Lower leg skin (tissue), 4 donors: ENCODE data around the gene SPATA9. TPM values are rescaled to one million over a fixed set of nuclear protein-coding genes. Genes with fewer than 3 reads are reported as not detected.
A peak's percentile ranks its signal among the peaks of the same experiment; 100 is the strongest.

Experiments used
- DNase-seq, 2 donors: peaks; one replicate each; pipeline ENCODE4 v3.0.0-alpha.2; 2019; ENCODE audit warnings: low spot score in 2 of 2
- H3K4me3 ChIP-seq: fragments of 200-600 bp; sonication (generic); 2 replicates; pipeline ENCODE4 v1.5.1; 2017; ENCODE audit warnings: mild to moderate bottlenecking, low read depth; ENCODE audit not compliant: poor library complexity, severe bottlenecking
- CTCF ChIP-seq, 3 donors: fragments of 450-650 bp; IDR thresholded peaks; one replicate each; pipeline ENCODE4 v1.5.1; 2016; ENCODE audit warnings: antibody characterized with exemption in 3 of 3, mild to moderate bottlenecking in 3 of 3, moderate library complexity in 2 of 3
- POLR2A ChIP-seq, 2 donors: fragments of 450-650 bp; IDR thresholded peaks; one replicate each; pipeline ENCODE4 v1.6.1; 2016 to 2017; ENCODE audit warnings: antibody characterized with exemption in 2 of 2, mild to moderate bottlenecking in 1 of 2, moderate library complexity in 1 of 2
- WGBS, 2 donors: methylation state at CpG; one replicate each; pipeline ENCODE4 v1.1.5; 2018; 5-methylcytosine and 5-hydroxymethylcytosine counted together
- intact Hi-C: fragments of 100-400 bp; cut with DNase I; formaldehyde crosslinking; loops from one replicate; pipeline ENCODE4 v1.15.0; 2023; ENCODE audit warnings: low total_unique reads
- total RNA-seq, 4 donors: library from RNA; depleted of rRNA; stranded (reverse); fragments of >200 nt; gene quantifications; one replicate each; pipeline ENCODE4 v1.1.0, GENCODE V29; 2016

Gene SPATA9, protein sequence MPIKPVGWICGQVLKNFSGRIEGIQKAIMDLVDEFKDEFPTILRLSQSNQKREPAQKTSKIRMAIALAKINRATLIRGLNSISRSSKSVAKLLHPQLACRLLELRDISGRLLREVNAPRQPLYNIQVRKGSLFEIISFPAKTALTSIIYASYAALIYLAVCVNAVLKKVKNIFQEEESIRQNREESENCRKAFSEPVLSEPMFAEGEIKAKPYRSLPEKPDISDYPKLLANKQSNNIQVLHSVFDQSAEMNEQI
- under 1 TPM in 1 of 4 donors, not detected in 3; 0.99 TPM for total RNA-seq

GRCh38 chr5:95682891-95683290, at the start of gene SPATA9:
Gene SPATA9 (minus strand): TSS chr5:95682991. CDS start chr5:95682854, 137 bp downstream.
- WGBS, 2 donors: 93 to 96% methylated on average over 1 of the region's 1 CpG
- intact Hi-C loops: no loop called here
- H3K4me3 ChIP-seq: no peak within 1 kb of the TSS
- TF ChIP-seq CTCF (IDR thresholded peaks at IDR 0.05): no peak
- no peak for TF ChIP-seq POLR2A (IDR thresholded peaks at IDR 0.05)
- DNase-seq: no peak

- peak overlapping the region; percentile 88 for H3K4me3 ChIP-seq
- intact Hi-C loops: no loop called here
- TF ChIP-seq POLR2A (IDR thresholded peaks at IDR 0.05): no peak
- no peak for TF ChIP-seq CTCF (IDR thresholded peaks at IDR 0.05)
- peak; percentile 40 to 90 for DNase-seq
- WGBS, 2 donors: 4 to 6% methylated on average over 37 to 52 of the region's 64 CpGs
Measured at GRCh38 chr5:95731571-95732554, 49.1 kb upstream of the SPATA9 start.

DNA sequence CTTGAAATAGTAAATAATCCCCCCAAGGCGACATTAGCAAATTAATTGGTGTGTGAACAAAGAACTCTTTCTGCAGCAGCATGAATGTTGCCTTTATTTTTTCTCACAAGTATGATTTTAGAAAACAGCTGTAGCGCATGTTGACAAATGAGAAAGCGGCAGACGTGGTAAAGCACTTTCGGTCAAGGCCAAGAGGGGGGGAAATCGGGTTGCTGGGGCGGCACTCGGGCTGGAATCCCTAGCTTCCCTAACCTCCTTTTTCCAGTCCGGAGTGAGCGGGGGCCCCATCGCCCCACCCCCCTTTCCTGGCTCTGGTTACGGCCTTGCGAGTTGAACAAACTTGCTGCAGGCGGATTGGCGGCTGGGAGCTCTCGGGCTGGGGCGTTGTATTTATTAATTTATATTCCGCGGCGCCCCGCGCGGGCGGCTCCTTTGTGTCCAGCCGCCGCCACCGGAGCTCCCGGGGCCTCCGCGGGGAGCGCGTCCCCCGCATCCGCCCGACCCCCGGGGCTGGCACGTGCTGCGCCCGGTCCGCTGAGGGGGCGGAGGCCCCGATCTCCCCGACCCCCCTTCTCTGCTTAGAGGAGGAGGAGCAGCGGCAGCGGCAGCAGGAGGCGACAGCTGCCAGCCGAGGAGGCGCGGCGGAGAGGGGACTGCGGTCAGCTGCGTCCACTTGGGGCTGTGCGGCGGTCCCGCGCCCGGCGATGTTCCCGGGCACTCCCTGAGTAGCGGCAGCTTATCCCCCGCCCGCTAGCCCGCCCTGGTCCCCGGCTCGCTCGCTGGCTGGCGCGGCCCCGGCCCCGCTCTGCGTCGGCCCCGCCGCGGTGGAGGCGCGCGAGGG, 48.2 kb upstream of the SPATA9 start, which contains the start of gene RHOBTB3:
RHOBTB3 (plus strand) TSS at position 607 of the 841 bp plus-strand sequence. CDS start 347 bp downstream, outside the sequence.
- DNase-seq: peak; percentile 88 to 97
- H3K4me3 ChIP-seq: peak within 1 kb of the TSS; percentile 88
- peak in 1 of 2 donors; percentile 33 for TF ChIP-seq POLR2A (IDR thresholded peaks at IDR 0.05)
- TF ChIP-seq CTCF (IDR thresholded peaks at IDR 0.05): no peak
- 1% methylated on average over 32 to 40 of the region's 78 CpGs for WGBS, 2 donors
- intact Hi-C loops: no loop called here

DNA sequence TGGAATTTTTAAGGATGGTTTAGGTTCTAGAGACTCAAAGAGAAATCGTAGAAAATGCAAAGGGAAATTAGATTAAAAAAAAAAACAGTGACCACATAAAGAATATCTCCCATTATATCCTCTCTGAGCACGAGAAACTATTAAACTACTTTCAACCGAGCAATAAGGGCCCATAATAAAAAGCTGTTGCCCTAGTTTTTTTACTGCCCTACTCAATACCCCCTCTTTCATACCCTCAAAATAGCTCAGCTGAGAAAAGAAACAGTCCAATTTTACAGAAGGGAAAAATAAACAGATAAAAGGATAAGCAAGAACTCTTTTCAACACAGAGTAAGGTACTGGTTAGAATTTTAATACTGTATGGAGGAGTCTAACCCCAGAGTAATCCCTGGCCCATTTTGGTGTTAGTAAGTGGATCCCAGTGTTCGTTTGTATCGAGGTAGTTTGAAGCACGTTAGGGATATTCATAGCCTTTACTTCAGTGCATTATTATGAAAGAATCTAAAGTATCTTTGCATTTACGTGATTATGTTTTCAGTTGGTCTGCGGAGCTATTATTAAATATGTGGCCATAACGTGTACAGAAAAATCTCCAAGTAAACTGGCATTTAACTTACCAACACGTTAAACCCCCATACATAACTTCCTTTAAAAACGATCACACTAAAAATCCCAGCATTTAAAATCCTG, 47.4 kb upstream of the SPATA9 start:
- 35 to 46% methylated on average over 11 of the region's 11 CpGs for WGBS, 2 donors
- no peak for DNase-seq
- intact Hi-C loops: no loop called here

More for the DNA sequence above, 47.4 kb upstream of the SPATA9 start:
- H3K4me3 ChIP-seq: no peak overlapping the region
- TF ChIP-seq POLR2A (IDR thresholded peaks at IDR 0.05): no peak
- TF ChIP-seq CTCF (IDR thresholded peaks at IDR 0.05): no peak
